ENCODE measurements around the gene SZT2. TPM values are rescaled to one million over a fixed set of nuclear protein-coding genes. Genes with fewer than 3 reads are reported as not detected.

SZT2 gene
- total RNA-seq, 2 donors from 2014 or later = 52.1 to 52.2 TPM

DNA sequence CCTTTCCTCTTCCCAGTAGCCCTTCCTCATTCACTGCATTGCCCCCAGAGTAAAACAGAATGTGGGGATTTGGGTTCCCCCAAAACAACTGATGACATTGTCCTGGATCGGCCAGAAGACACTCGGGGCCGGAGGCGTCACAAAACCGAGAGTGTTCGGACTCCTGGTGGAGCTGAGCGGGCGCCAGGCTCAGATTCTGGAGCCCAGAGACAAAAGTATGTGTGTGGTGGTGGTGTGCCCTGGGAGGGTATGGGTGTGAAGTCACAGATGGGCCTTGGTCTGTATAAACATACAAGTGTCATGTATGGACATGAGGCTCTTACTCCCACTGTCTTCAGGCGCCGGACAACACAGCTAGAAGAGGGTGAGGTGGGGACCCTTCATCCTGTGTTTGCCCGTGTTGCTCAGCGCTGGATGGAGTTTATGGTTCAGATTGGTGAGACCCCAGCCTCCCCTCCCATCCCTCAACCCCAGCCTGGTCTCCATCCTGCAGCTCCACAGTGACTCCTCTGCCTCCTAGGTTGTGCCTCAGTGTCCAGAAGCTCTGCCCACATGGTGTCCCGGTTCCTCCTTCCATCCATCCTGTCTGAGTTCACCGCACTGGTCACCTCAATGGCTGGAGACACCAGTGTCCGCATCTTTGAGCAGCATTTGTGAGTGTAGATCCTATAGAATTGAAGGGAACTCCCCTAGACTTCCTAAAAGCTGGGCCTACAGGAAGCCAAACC is 51.6 kb downstream of the SZT2 start:
- Mint-ChIP-seq H3K9me3 (no peaks in the 10 kb centered on the region), H3K27ac (peak overlapping the region in 1 of 2 donors; percentile 50), H3K36me3 (no peaks in the 10 kb centered on the region)
- DNase-seq (ENCODE audit: low spot score in 2 of 2) = peak in 1 of 2 donors; percentile 30
- no peak for ATAC-seq

DNA sequence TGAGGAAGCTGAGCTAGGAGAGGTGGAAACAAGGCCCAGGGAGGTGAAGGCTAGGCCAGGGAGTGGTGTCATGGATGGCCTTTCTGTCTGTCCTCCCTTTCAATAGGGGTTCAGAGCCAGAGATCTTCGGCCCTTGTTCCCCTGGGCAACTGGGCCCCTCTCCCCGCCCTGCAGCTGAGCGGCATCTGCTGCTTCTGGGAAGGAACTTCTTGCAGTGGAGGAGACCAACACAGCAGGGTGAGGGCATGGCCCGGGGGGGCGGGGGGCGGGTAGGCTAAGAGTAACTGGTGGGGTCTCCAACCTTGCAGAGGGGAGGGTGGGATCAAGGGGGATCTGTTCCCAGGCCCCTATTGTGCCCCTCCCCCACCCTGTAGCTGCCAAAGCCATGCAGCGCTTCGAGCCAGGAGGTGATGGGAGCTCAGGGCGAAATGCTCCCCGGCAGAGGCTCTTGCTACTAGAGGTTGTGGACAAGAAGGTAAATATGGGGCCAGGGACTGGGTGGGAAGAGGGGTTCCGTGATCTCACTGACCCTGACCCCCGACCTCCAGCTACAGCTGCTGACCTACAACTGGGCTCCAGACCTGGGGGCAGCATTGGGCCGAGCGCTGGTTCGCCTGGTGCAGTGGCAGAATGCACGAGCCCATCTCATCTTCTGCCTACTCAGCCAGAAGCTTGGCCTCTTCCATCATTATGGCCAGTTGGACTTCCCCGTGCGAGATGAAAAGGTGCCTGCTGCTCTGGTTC is 52.4 kb downstream of the SZT2 start:
- H3K27ac Mint-ChIP-seq = no peak overlapping the region
- ATAC-seq (no peak), DNase-seq (ENCODE audit: low spot score in 2 of 2) (peak in 1 of 2 donors; percentile 28)
- H3K36me3 Mint-ChIP-seq = no peaks in the 10 kb centered on the region
- H3K9me3 Mint-ChIP-seq = no peaks in the 10 kb centered on the region

DNA sequence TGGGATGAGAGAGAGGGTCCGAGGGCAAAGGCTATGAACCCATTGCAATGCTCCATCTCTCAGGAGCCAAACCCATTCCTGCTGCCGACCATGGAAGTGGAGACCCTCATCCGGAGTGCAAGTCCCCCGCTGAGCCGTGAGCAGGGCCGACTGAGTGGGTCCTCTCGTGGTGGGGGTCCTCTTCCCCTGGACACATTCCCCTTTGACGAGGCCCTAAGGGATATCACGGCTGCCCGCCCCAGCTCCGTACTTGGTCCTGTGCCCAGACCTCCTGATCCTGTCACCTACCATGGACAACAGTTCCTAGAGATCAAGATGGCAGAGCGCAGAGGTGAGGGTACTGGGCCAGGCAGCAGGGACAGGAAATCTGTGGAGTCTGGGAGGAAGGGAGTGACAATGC is 53.1 kb downstream of the SZT2 start:
- no peak overlapping the region for H3K27ac Mint-ChIP-seq
- H3K36me3 Mint-ChIP-seq = no peaks in the 10 kb centered on the region
- DNase-seq (ENCODE audit: low spot score in 2 of 2) = no peak
- ATAC-seq = no peak
- no peaks in the 10 kb centered on the region for H3K9me3 Mint-ChIP-seq

DNA sequence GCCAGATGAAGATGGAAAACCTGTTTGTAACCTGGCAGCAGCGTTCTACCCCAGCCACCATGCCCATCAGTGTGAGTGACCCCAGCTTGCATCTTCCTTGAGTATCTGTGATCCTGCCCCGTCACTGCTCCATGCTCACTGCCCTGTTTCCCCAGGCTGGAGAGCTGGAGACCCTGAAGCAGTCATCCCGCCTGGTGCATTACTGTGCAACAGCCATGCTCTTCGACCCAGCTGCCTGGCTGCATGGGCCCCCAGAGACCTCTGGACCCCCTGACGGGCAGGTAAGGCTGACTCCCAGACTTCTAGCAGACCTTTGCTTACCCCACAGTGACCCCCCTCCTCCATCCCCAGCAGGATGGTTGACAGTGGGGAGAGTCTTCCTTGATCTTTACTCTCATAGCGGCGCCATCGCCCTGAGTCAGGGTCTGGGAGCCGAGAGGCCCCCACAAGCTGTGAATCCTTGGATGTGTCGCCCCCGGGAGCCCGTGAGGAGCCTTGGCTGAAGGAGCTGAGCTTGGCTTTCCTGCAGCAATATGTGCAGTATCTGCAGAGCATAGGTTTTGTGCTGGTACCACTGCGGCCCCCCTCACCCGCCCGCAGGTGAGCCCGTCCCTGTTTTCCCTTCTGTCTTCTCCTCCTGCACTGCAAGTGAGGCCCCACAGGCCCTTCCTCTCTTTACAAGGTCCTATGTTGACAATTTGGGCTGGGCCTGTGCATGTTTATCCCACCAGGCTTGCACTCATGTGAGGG is 53.7 kb downstream of the SZT2 start:
- no peaks in the 10 kb centered on the region for H3K9me3 Mint-ChIP-seq
- no peaks in the 10 kb centered on the region for H3K36me3 Mint-ChIP-seq
- no peak overlapping the region for H3K27ac Mint-ChIP-seq
- DNase-seq (ENCODE audit: low spot score in 2 of 2) (no peak), ATAC-seq (no peak)

DNA sequence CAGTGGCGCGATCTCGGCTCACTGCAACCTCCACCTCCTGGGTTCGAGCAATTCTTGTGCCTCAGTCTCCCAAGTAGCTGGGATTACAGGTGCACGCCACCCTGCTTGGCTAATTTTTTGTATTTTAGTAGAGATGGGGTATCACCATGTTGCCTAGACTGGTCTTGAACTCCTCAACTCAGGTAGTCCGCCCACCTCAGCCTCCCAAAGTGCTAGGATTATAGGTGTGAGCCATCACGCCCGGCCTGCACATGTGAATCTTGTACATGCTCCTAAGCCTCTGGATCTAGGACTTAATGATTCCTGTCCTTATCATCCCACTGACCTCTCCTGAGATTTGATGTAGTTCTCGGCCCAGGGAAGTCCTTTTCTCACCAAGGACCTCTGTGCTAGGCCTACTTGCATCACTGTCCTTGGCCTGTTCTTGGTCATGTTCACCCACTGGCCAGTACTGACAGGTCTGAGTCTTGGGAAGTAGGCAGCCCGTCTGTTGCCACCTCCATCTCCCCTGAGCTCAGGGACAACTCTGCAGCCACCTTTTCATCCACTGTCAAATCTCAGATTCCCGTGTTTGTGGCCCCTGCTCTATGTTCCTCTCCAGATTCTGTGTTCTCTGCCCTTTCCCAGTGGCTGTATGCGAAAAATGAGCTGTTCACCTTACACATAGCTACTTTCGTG is 54.6 kb downstream of the SZT2 start:
- peak overlapping the region in 1 of 2 donors; percentile 74 for H3K27ac Mint-ChIP-seq
- ATAC-seq (no peak), DNase-seq (ENCODE audit: low spot score in 2 of 2) (no peak)
- H3K9me3 Mint-ChIP-seq = no peaks in the 10 kb centered on the region
- peaks cover 0 to 5% of the 10 kb centered on the region in 2 donors for H3K36me3 Mint-ChIP-seq

DNA sequence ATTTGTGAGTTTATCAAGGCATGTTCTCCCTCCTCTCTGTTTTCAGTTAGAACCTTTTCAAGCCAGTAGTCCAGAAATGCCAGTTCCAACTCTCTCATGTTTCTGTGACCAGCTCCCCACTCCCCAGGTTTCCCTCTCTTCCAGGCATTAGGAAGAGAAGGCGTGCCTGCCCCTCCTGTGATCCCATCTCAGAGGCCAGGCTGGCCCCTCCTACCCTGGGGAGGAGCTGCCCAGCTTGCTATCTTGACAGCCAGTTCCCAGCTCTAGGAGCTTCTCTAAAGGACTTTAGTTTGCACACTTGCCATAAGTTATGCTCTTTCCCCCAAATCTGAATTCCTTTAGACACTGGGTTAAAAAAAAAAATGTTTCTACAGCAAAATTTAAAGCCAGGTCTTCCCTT is 55.1 kb downstream of the SZT2 start:
- Mint-ChIP-seq H3K27ac (peak overlapping the region; percentile 73 to 74), H3K9me3 (no peaks in the 10 kb centered on the region), H3K36me3 (peaks cover 0 to 6% of the 10 kb centered on the region in 2 donors)
- no peak for DNase-seq (ENCODE audit: low spot score in 2 of 2)
- no peak for ATAC-seq

DNA sequence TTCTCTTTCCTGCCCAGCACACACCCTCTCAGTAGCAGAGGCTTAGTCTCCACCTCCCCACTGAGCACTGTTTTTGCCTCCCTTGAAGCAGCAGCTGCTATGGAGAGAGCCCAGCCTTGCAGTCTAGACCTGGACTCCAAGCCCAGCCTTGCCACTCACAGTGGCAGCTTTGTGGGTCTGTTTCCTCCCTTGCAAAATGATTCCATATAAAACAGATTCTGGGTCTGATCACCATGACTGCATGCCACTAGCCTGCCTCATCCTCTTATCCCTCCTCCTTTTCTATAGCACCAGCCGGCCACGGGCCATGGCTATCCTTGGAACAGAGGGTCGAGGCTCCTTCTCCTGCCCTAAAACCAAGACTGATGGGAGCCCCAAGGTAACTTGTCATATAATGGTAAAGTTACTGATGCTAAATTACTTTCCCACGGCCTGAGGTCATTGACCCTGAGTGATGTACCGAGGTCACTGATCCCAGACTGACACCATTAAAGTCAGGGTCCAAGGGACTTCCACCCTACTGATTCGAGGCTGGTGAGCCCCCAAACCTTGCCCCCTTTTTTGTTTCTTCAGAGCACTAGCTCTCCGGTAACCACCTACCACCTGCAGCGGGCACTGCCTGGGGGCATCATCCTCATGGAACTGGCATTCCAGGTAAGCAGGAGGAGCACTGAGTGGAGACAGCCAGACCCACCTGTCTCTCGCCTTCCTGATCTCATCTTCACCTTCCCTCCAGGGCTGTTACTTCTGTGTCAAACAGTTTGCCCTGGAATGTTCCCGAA is 56.1 kb downstream of the SZT2 start:
- no peak for ATAC-seq
- DNase-seq (ENCODE audit: low spot score in 2 of 2) = no peak
- Mint-ChIP-seq H3K36me3 (peaks cover 0 to 6% of the 10 kb centered on the region in 2 donors), H3K9me3 (no peaks in the 10 kb centered on the region), H3K27ac (peak overlapping the region; percentile 39 to 73)

DNA sequence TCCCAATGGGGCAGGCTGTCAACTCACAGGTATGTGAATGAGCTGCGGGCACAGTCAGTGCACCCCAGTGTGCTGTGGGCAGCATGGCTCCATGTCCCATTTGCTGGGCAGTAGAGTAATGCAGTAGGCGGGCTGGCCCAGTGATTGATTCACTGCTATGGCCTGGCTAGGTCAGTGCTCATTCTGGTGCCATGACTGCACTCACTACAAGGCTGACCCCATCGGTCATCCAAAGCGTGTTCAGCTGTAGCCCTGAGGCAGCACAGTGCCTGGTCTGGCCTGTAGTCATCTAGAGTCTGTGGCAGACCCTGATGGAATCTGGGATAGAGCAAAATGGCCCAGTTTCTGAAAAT is 56.7 kb downstream of the SZT2 start:
- Mint-ChIP-seq H3K27ac (no peak overlapping the region), H3K36me3 (peaks cover 0 to 6% of the 10 kb centered on the region in 2 donors), H3K9me3 (no peaks in the 10 kb centered on the region)
- DNase-seq (ENCODE audit: low spot score in 2 of 2) = no peak
- ATAC-seq = no peak

DNA sequence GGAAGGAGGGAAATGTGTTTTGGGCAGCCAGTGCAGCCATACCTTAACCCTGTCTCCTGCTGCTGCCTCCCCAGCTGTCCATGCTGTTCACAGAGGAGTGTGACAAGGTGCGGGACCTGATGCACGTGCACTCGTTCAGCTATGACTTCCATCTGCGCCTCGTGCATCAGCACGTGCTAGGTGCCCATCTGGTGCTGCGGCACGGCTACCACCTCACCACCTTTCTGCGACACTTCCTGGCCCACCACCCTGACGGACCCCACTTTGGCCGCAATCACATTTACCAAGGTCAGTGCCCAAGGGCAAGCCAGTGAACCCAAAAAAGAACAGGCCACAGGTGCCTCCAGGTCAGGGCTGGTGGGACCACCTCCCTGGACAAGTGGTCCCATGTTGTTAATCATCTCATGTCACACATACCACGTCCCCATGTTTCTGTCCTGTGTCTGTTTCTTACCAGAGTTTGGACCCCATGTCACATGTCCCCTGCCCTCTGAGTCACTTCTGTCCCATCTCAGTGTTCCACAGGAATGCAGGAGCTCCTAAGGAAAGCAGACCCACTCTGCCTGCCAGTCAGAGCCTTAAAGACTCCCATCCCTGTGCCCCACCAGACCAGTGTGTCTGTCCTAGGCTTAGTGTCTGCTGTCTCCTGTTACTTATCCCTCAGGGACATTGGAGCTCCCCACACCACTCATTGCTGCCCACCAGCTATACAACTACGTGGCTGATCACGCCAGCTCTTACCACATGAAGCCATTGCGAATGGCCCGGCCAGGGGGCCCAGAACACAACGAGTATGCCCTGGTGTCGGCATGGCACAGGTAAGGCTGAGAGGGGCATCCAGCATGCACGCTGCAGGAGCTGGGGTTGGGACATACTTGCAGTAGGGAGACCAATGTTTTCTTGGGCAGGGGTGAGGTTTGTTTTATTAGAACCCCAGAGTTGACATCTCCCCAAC is 57.5 kb downstream of the SZT2 start:
- DNase-seq (ENCODE audit: low spot score in 2 of 2) = no peak
- peaks cover under 1 to 6% of the 10 kb centered on the region in 2 donors for H3K36me3 Mint-ChIP-seq
- ATAC-seq = no peak
- H3K9me3 Mint-ChIP-seq = no peaks in the 10 kb centered on the region
- H3K27ac Mint-ChIP-seq = peak overlapping the region in 1 of 2 donors; percentile 22

DNA sequence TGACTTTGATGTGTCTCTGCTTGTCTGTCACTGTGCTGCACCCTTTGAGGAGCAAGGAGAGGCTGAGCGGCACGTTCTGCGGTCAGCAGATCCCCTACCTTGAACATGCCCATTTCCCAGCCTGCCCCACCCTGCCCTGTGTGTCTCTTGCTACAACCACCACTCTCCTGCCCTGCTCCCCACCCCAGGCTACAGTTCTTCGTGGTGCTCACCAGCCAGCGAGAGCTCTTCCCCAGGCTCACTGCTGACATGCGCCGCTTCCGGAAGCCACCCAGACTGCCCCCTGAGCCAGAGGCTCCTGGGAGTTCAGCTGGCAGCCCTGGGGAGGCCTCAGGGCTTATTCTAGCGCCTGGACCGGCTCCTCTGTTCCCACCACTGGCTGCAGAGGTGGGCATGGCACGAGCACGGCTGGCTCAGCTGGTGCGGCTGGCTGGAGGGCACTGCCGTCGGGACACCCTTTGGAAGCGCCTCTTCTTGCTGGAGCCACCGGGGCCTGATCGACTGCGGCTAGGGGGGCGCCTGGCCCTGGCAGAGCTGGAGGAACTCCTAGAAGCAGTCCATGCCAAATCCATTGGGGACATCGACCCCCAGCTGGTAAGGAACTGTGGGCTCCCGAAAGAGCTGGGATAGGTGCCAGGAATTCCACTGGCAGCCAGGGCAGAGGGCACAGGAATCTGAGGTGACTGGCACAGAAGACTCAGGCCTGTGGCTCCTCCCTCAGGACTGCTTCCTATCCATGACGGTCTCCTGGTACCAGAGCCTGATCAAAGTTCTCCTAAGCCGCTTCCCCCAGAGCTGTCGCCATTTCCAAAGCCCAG is 58.4 kb downstream of the SZT2 start:
- Mint-ChIP-seq H3K9me3 (no peaks in the 10 kb centered on the region), H3K36me3 (peaks cover 9 to 12% of the 10 kb centered on the region in 2 donors), H3K27ac (peak overlapping the region in 1 of 2 donors; percentile 33)
- peak in 1 of 2 donors; percentile 41 for DNase-seq (ENCODE audit: low spot score in 2 of 2)
- ATAC-seq = no peak

DNA sequence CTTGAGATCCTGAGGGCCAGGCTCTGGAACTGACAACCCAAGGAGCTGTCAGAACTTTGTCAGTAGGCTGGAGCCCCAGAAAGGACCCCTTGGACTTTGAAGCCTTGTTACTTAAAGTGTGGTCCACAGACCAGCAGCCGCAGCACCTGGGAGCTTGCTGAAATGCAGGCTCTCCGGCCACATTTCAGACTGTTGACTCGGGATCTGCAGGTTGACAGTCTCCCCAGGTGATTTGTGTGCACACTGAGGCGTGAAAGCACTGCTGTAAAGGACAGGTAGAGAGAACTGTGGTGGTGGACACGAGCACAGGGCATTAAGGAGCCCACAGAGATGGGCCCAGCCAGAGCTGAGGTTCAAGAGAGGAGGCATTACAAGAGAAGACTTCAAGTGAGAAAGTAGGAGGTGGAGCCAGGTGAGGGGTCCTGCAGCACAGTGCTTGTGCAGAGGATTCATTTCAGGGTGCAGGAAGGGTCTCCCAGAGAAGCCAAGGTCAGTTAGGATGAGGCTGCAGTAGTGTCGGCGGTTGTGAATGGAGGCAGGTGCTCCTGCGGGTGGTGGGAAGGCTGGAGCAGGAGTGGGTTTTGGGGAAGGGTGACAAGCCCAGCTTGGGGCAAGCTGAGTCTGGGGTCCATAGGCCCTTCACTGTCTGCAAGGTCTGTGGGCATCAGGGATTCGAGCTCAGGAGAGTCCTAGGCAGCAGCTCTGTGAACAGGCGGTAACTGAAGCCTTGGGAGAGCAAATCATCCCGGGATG is 59.4 kb downstream of the SZT2 start:
- DNase-seq (ENCODE audit: low spot score in 2 of 2) (peak in 1 of 2 donors; percentile 48), ATAC-seq (no peak)
- Mint-ChIP-seq H3K27ac (peak overlapping the region in 1 of 2 donors; percentile 67), H3K9me3 (no peaks in the 10 kb centered on the region), H3K36me3 (peaks cover 9 to 13% of the 10 kb centered on the region in 2 donors)

DNA sequence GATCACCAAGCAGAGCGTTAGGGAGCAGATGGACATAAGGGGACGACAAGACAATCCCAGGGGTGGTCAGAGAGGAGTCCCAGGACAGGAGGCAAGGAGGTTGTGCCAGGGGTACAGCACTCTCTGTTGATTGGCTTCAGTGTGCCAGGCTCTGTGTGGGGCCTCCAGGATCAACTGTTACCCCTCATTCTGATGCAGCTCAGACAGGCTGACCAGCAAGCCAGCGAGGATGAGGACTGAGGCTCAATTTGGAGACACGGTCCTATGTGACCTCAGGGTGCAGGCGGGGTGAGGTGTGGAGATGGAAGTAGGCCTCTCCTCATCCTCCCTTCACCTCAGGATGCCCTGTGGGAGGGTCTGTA is 60.0 kb downstream of the SZT2 start:
- peaks cover 0 to 3% of the 10 kb centered on the region in 2 donors for H3K9me3 Mint-ChIP-seq
- DNase-seq (ENCODE audit: low spot score in 2 of 2) (peak in 1 of 2 donors; percentile 45), ATAC-seq (no peak)
- no peak overlapping the region for H3K27ac Mint-ChIP-seq
- peaks cover 15 to 19% of the 10 kb centered on the region in 2 donors for H3K36me3 Mint-ChIP-seq

DNA sequence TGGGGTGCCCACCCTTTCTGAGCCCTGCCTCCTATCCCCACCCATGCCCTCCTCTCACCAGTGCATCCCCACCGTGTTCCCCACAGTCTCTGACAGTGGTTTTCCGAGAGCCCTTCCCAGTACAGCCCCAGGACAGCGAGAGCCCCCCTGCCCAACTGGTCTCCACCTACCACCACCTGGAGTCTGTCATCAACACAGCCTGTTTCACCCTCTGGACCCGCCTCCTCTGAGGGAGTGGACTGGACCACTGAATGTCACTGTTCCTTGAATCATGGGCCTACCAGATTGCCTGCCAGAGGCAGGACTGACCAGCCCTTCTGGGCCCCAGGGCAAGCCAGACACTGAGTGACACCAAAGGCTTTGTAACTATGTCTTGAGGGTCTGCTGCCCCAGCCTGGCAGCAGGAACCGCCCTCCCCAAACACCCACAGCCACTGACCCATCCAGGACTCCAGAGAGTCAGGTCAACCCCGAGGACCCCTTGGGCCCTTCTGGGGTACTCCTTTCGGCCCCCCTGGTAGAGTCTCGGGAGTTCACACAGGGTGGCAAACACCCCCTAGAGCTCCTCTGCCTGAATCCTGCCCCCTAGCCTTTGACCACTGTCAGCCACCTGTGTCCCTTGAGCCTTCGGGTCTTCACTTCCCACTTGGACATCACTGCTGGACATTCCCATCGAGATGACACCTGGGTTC is 60.7 kb downstream of the SZT2 start:
- peak in 1 of 2 donors; percentile 50 for DNase-seq (ENCODE audit: low spot score in 2 of 2)
- no peak for ATAC-seq
- Mint-ChIP-seq H3K9me3 (peaks cover 0 to 3% of the 10 kb centered on the region in 2 donors), H3K36me3 (peaks cover 17 to 19% of the 10 kb centered on the region in 2 donors), H3K27ac (peak overlapping the region; percentile 40 to 90)
